Posterior vena cava (tissue), 2 donors: ENCODE results near the gene ZNF827. TPM values are rescaled to one million over a fixed set of nuclear protein-coding genes. Genes with fewer than 3 reads are reported as not detected.
"Not testable (repeated sequence)": the region's sequence is repeated elsewhere in the genome, so short reads cannot be mapped to it uniquely, and the experiment has no call there.

Experiments used
- DNase-seq: peaks from one replicate; pipeline ENCODE4 v3.0.0-alpha.2; 2020; ENCODE audit warnings: low spot score
- intact Hi-C, 2 donors: fragments of 100-400 bp; cut with DNase I; formaldehyde crosslinking; loops; one replicate each; pipeline versions ENCODE4 v1.14.1 to v1.14.2; 2022 to 2023
- total RNA-seq, 2 donors: library from RNA; stranded (reverse); fragmentation: NEBNext Ultra II Directional; extraction: Animal tissue kit (Norgen Biotek cat#: 25700); gene quantifications; one replicate each; pipeline ENCODE4 v1.2.1, GENCODE V29; 2021
- donor health status: DM: yes; HTN: yes; CAD: no.
- donor health status: DM: yes; HTN: yes; CAD: no.

ZNF827 gene
- total RNA-seq, 2 donors from 2014 or later = 11.3 to 11.9 TPM

- no peak for DNase-seq
- intact Hi-C loops = no loop called here
Observed at GRCh38 chr4:145843148-145843547, 95.5 kb downstream of the ZNF827 start.

DNA sequence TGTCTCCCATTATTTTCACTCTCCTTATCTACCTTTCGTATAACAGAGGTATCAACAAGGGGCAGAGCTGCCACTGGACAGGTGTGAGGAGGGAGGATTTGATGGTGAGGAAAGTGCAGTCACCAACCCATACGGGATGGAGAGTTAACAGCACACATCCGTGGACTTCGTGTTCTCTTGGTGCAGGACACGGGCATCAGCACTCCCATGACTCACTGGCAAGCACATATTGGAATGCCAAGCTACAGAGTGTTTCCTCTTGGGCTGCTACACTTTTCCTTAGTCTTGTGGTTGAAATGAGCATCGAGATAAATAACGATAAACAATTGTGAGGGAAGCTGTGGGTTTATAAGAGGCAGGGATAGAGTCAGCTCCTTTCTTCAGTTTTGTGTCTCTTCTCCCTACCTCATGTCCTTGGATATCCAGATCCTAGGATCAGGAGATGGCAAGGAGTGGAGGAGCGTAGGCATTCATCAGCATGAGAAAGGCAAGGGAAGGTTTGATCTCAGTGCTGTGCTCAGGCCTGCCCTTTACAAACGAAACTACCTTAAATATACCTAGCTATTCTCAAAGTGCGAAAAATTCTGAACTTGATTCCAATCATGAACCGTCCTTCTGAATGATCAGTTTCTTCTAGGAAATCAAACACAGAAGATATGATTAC lies 96.3 kb downstream of the ZNF827 start:
- intact Hi-C loops = no loop called here
- DNase-seq = no peak

GRCh38 chr4:145840801-145841200 lies 97.8 kb downstream of the ZNF827 start:
- intact Hi-C loops = no loop called here
- no peak for DNase-seq

GRCh38 chr4:145840162-145840768 lies 98.4 kb downstream of the ZNF827 start:
- DNase-seq = no peak

DNA sequence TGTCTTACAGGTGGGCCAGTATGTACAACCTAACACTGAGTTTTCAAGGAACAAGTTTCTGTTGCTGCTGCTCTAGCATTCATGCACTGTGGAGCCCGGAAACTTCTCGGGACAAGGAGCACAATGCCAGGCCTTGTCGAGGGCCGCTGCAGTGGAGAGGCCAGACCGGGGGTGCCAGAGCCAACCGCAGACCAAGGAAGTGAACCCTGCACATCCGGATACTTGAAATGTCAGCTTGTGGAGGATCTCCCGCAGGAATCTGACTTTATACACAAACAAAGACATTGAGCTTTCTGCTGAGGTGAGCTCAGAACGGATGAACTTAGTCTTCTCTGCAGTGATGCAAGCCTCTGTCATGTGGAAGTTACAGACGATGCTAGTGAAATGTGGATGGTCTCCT lies 99.5 kb downstream of the ZNF827 start:
- no peak for DNase-seq
- intact Hi-C loops = no loop called here

More at GRCh38 chr4:145840162-145840768, 98.4 kb downstream of the ZNF827 start:
- intact Hi-C loops = no loop called here

DNA sequence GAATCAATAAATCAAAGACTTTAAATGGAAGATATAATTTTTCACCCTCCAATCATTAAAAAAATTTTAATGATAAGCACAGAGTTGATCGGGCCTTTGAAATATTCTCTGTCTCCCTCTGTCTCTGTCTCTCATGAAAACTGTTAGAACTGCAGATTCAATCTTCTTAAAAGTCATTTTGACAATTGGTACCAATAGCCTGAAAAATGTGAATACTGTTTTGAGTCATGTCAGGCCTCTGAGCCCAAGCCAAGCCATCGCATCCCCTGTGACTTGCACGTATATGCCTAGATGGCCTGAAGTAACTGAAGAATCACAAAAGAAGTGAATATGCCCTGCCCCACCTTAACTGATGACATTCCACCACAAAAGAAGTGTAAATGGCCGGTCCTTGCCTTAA lies 106.2 kb downstream of the ZNF827 start:
- intact Hi-C loops, DNase-seq: not testable (repeated sequence)

DNA sequence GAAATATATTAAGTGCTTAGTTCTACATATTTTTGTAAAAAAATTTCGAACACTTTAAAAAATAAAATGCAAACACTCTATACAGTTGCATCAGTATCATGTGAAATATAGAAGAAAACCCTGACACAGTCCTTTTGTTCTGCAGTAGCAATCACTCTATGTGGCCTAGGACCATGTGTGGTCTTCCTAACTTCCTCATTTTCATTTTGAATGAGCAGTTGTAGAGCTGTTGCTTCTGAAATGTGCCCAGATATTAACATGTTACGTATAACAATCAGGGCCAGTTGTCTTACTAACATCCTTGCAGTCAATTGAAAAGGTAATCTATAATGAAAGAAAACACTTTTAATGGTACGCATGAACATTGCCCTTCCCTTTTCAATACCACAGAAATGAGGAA lies 107.9 kb downstream of the ZNF827 start:
- intact Hi-C loops = no loop called here

GRCh38 chr4:145829629-145830395 lies 108.8 kb downstream of the ZNF827 start:
- DNase-seq = no peak
- intact Hi-C loops = no loop called here

More for the DNA sequence above, 107.9 kb downstream of the ZNF827 start:
- no peak for DNase-seq

GRCh38 chr4:145828802-145829485 lies 109.7 kb downstream of the ZNF827 start:
- DNase-seq = no peak
- intact Hi-C loops = no loop called here

DNA sequence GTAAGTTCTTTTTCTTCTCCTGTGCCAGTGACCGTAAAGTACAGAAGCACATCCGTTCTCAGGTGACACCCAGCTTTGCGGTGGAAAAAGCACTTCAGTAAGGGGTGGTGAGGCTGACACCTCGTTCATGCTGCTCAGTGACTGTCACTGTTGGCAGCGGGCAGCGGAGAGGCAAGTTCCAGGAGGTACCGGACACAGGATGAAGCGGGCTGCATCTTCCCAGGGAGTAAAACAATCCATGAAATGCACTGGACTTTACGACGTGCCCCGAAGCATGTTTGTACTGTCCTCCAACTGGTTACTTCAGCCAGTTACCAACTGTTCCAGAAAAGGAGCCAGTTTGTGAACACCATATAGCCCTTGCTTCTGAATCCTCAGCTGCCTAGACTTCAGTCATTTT lies 110.7 kb downstream of the ZNF827 start:
- intact Hi-C loops = no loop called here
- no peak for DNase-seq

DNA sequence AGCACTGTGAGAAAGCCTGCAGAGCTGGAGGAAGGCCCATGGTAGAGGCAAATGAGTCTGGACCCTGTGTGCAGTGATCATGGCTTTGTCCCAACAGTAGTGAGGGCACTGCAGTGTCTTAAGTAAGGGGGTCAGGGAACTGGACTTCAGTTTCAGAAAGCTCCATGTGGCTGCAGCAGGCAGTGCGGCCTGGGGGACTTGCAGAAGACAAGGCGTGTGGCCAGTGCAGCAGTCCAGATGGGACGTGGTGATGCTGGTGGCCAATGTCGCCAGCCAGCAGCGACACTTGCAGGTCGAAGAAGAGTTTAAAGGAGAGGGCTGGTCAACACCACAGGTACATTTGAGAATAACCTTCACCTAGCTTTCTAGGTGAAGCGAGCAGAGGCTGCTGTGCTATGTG lies 113.4 kb downstream of the ZNF827 start:
- intact Hi-C loops = no loop called here
- DNase-seq = no peak

GRCh38 chr4:145824463-145824862 lies 114.2 kb downstream of the ZNF827 start:
- intact Hi-C loops = no loop called here

GRCh38 chr4:145823743-145824142 lies 114.9 kb downstream of the ZNF827 start:
- DNase-seq = no peak
- intact Hi-C loops = no loop called here

More at GRCh38 chr4:145824463-145824862, 114.2 kb downstream of the ZNF827 start:
- DNase-seq = no peak

DNA sequence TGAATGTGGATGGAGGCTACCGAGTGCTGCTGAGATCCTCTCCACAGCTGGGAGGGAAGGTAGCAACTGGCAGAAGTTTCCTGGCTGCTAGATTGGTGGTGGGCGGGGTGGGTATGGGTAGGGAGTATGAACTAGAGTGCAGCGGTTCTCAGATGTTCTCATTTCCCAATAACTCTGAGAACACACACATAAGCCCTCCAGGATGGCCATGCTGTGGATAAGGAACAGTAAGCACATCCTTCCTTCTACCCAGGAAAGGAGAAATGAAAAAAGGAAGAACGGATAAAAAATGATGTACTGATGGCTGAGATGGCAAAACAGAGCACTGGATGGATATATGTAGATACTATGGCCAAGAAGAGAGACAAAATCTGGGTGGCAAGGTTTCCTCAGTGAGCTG lies 116.0 kb downstream of the ZNF827 start:
- DNase-seq = no peak
- intact Hi-C loops = no loop called here

DNA sequence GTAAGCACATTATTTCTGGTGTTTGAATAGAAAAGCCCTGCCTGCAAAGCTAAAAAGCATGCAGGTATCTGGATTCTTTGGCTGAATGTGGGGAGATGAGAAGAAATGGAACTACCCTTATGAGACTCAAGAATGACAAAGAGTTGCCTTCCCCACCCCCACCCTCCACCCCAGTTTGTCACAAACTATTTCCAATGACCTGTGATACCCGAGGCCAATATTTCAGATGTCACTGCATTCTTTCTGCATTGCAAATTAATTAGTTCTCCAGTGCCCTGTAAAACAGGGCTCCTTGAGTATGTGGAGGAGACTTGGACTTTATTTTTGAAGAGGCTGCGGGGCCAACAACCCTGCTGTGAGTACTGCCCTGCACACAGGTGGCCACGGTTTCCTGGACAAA lies 116.4 kb downstream of the ZNF827 start:
- intact Hi-C loops = no loop called here

DNA sequence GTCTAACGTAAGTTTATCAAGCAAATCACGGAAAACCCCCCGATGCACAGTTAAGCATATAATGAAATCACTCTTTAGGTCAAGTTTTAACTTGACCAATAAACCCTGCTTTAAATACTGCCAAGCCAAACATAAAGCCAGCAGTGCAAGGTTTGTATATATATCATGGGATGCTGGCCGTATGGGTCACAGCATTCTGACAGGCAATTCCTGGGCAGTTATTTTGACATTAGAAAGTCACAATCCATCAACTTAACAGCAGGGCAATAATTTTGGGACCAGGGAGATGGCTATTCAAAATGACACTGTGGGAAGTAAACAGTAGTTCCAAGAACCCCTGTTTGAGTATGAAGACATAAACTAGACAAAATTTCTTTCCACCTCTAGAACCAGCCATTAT lies 116.9 kb downstream of the ZNF827 start:
- intact Hi-C loops = no loop called here

More for the DNA sequence above, 116.4 kb downstream of the ZNF827 start:
- DNase-seq = no peak

GRCh38 chr4:145820407-145820806 lies 118.2 kb downstream of the ZNF827 start:
- no peak for DNase-seq
- intact Hi-C loops = no loop called here

More for the DNA sequence above, 116.9 kb downstream of the ZNF827 start:
- no peak for DNase-seq

DNA sequence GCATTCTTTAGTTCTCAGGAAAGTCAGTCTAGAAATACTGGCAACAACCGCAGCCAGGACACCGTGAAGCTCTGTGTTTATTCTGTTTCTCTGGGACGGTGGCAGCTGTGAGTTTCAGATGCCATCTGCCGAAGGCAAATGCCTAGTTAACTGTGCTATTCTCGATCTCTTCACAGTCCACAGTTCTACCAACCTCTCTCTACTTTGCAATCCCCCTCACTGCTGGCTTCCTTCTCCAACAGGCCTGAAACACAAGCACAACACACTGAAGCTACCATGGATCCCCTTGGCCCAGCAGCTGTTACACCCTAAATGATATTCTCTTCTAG lies 118.8 kb downstream of the ZNF827 start:
- DNase-seq = no peak
- intact Hi-C loops = no loop called here

GRCh38 chr4:145819101-145819852 lies 119.3 kb downstream of the ZNF827 start:
- DNase-seq = no peak
- intact Hi-C loops = no loop called here
